Prostate gland (tissue), 2 donors: ENCODE data around the gene MCCD1. TPM values are rescaled to one million over a fixed set of nuclear protein-coding genes. Genes with fewer than 3 reads are reported as not detected.
A peak's percentile ranks its signal among the peaks of the same experiment; 100 is the strongest.
"Not testable (repeated sequence)": the region's sequence is repeated elsewhere in the genome, so short reads cannot be mapped to it uniquely, and the experiment has no call there.

Source experiments
- DNase-seq: peaks from one replicate; pipeline ENCODE4 v3.0.0-alpha.2; 2019; ENCODE audit warnings: low spot score
- H3K27ac ChIP-seq, 2 donors: fragments of 200-600 bp; sonication (generic); 2 replicates each; pipeline ENCODE4 v1.5.1; 2017 to 2019
- H3K27me3 ChIP-seq: fragments of 200-600 bp; sonication (generic); replicated peaks from 2 replicates; pipeline ENCODE4 v1.5.1; 2019; ENCODE audit not compliant: insufficient read depth
- H3K36me3 ChIP-seq, 2 donors: fragments of 200-600 bp; sonication (generic); 1 replicate in 1 of 2; 2 replicates in 1 of 2; pipeline versions ENCODE4 v1.5.1 to v1.8.1; 2017 to 2019
- H3K4me1 ChIP-seq: fragments of 200-600 bp; sonication (generic); replicated peaks from 2 replicates; pipeline ENCODE4 v1.5.1; 2019
- H3K4me3 ChIP-seq, 2 donors: fragments of 200-600 bp; sonication (generic); 2 replicates each; pipeline ENCODE4 v1.5.1; 2017 to 2019
- H3K9me3 ChIP-seq: fragments of 200-600 bp; sonication (generic); 2 replicates; pipeline ENCODE4 v1.5.1; 2017
- CTCF ChIP-seq, 4 experiments: fragments of 200-600 bp in 2 of 4; fragments of 450-650 bp in 2 of 4; sonication (generic) in 2 of 4; IDR thresholded peaks; 1 replicate in 3 of 4; 2 replicates in 1 of 4; pipeline ENCODE4 v1.5.1; 2016 to 2019; ENCODE audit warnings: antibody characterized with exemption in 4 of 4, mild to moderate bottlenecking in 2 of 4, moderate library complexity in 2 of 4
- POLR2A ChIP-seq: fragments of 450-650 bp; IDR thresholded peaks from one replicate; pipeline ENCODE4 v1.6.1; 2016; ENCODE audit warnings: antibody characterized with exemption, mild to moderate bottlenecking
- POLR2AphosphoS5 ChIP-seq: sonication (generic); formaldehyde crosslinking; IDR thresholded peaks from one replicate; pipeline ENCODE4 v1.6.1; 2017; ENCODE audit warnings: antibody characterized with exemption
- WGBS: methylation state at CpG from one replicate; pipeline ENCODE4 v1.1.5; 2018; 5-methylcytosine and 5-hydroxymethylcytosine counted together
- intact Hi-C: fragments of 100-400 bp; cut with DNase I; formaldehyde crosslinking; loops from one replicate; pipeline ENCODE4 v1.14.2; 2022
- total RNA-seq, 2 donors: library from RNA; depleted of rRNA; stranded (reverse); fragments of >200 nt; gene quantifications; one replicate each; pipeline ENCODE4 v1.1.0, GENCODE V29; 2016

Gene MCCD1
- total RNA-seq, 2 donors from 2014 or later: not detected

- no peak for DNase-seq
These were observed 19.2 kb downstream of the MCCD1 start for GRCh38 chr6:31547727-31548543.

DNA sequence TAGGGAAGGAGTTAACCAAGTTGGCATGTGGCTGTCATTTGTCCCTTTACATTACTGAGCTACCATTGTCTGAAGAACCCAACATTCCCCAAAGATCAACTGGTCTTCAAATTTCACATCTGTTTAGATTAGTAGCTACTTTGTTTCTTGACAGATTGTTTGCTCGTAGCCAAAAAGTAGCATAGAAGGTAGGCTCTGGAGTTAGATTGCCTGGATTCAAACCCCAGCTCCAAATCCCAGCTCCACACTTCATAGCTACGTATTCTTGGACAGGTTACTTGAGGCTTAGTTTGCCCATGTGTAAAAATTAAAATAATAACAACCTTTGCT is 19.7 kb downstream of the MCCD1 start:
- DNase-seq: no peak
- intact Hi-C loops: no loop called here
- Histone ChIP-seq H3K9me3 (no peaks in the 10 kb centered on the region), H3K4me1 (peaks cover 6% of the 10 kb centered on the region), H3K36me3 (no peaks in the 10 kb centered on the region), H3K4me3 (peak overlapping the region in 1 of 2 donors; percentile 43), H3K27me3 (no peaks in the 10 kb centered on the region), H3K27ac (peak overlapping the region in 1 of 2 donors; percentile 81)
- TF ChIP-seq CTCF (IDR thresholded peaks at IDR 0.05) (no peak), POLR2AphosphoS5 (no peak), POLR2A (no peak)
- 85% methylated on average over 2 of the region's 2 CpGs for WGBS

More at GRCh38 chr6:31547727-31548543, 19.2 kb downstream of the MCCD1 start:
- peak overlapping the region; percentile 81 to 90 for H3K27ac ChIP-seq
- no peaks in the 10 kb centered on the region for H3K36me3 ChIP-seq
- intact Hi-C loops: no loop called here
- no peak for TF ChIP-seq POLR2A
- no peak for TF ChIP-seq CTCF (IDR thresholded peaks at IDR 0.05)
- TF ChIP-seq POLR2AphosphoS5: no peak
- H3K27me3 ChIP-seq: no peaks in the 10 kb centered on the region
- peaks cover 6% of the 10 kb centered on the region for H3K4me1 ChIP-seq
- H3K9me3 ChIP-seq: no peaks in the 10 kb centered on the region
- peak overlapping the region; percentile 35 to 43 for H3K4me3 ChIP-seq
- 70% methylated on average over 24 of the region's 24 CpGs for WGBS

GRCh38 chr6:31551371-31551770 is 22.6 kb downstream of the MCCD1 start:
- intact Hi-C loops, H3K4me3 ChIP-seq, H3K9me3 ChIP-seq, H3K27me3 ChIP-seq, H3K27ac ChIP-seq, H3K4me1 ChIP-seq, DNase-seq, H3K36me3 ChIP-seq: not testable (repeated sequence)
- WGBS: 55% methylated on average over 5 of the region's 5 CpGs
- TF ChIP-seq CTCF (IDR thresholded peaks at IDR 0.05): peak in 2 of 4 experiments; percentile 38

DNA sequence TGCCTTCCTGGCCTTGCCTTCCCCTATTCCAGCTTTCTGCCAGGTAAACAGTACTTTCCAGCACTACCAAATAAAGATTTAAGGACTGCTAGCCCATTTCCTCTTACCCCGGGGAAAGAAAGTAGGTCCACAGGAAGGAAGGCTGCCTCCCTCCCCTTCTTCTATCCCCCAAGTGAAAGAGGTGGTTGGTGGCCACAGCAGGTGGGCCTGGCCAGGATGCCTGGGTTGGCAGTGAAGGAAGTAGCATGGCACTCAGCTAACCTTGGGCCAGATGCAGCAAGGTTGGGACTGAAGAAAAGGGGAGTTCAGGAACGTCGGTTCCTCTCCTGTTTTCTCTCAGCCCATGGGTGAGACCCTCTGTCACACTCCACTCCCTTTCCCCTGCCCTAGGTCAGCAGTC is 27.5 kb downstream of the MCCD1 start:
- intact Hi-C loops: no loop called here

More for the DNA sequence above, 27.5 kb downstream of the MCCD1 start:
- no peak overlapping the region for H3K4me3 ChIP-seq
- no peak for TF ChIP-seq POLR2AphosphoS5
- TF ChIP-seq POLR2A: no peak
- no peak for TF ChIP-seq CTCF (IDR thresholded peaks at IDR 0.05)
- no peaks in the 10 kb centered on the region for H3K9me3 ChIP-seq
- H3K4me1 ChIP-seq: no peaks in the 10 kb centered on the region
- DNase-seq: no peak
- H3K36me3 ChIP-seq: peaks cover 5 to 9% of the 10 kb centered on the region in 2 donors
- H3K27me3 ChIP-seq: no peaks in the 10 kb centered on the region
- no peak overlapping the region for H3K27ac ChIP-seq
- 68% methylated on average over 3 of the region's 3 CpGs for WGBS
